Mucosa of rectum (tissue), 2 donors: Measurements from ENCODE around the gene KRT1.

Source experiments
- H3K27ac ChIP-seq, 2 donors: one replicate each; pipeline ENCODE4 v1.7.0; 2013; ENCODE audit warnings: inconsistent platforms in 2 of 2, low read depth in 2 of 2, low read length in 2 of 2
- H3K27me3 ChIP-seq, 2 donors: one replicate each; pipeline ENCODE4 v1.7.0; 2013; ENCODE audit warnings: low read length in 2 of 2; ENCODE audit not compliant: control insufficient read depth in 2 of 2, insufficient read depth in 2 of 2
- H3K36me3 ChIP-seq, 2 donors: one replicate each; pipeline ENCODE4 v1.7.0; 2013; ENCODE audit warnings: low read length in 2 of 2; ENCODE audit not compliant: control insufficient read depth in 2 of 2, insufficient read depth in 2 of 2
- H3K4me1 ChIP-seq, 2 donors: one replicate each; pipeline ENCODE4 v1.7.0; 2013; ENCODE audit warnings: low read length in 2 of 2, mild to moderate bottlenecking in 1 of 2; ENCODE audit not compliant: control insufficient read depth in 2 of 2, insufficient read depth in 2 of 2
- H3K4me3 ChIP-seq, 2 donors: one replicate each; pipeline ENCODE4 v1.7.0; 2013; ENCODE audit warnings: low read length in 2 of 2
- H3K9ac ChIP-seq, 2 donors: one replicate each; pipeline ENCODE4 v1.7.0; 2013; ENCODE audit warnings: low read length in 2 of 2, low read depth in 1 of 2, mild to moderate bottlenecking in 1 of 2
- H3K9me3 ChIP-seq, 2 donors: one replicate each; pipeline ENCODE4 v1.7.0; 2013; ENCODE audit warnings: low read length in 2 of 2; ENCODE audit not compliant: control insufficient read depth in 2 of 2
- donor health status: healthy.
- donor health status: Normal muscosa, but diverticular disease.

Gene KRT1

GRCh38 chr12:52667509-52667908, 12.7 kb downstream of the KRT1 start:
- H3K36me3 ChIP-seq, result no peaks in the 10 kb centered on the region
- no peak overlapping the region for H3K4me3 ChIP-seq
- H3K27ac ChIP-seq, result no peak overlapping the region
- no peaks in the 10 kb centered on the region for H3K4me1 ChIP-seq
- no peak overlapping the region for H3K9ac ChIP-seq
- H3K9me3 ChIP-seq, result no peaks in the 10 kb centered on the region
- H3K27me3 ChIP-seq, result peaks cover 0 to 12% of the 10 kb centered on the region in 2 donors

- Histone ChIP-seq H3K27me3 (peaks cover 0 to 12% of the 10 kb centered on the region in 2 donors), H3K9me3 (no peaks in the 10 kb centered on the region), H3K36me3 (no peaks in the 10 kb centered on the region), H3K4me1 (no peaks in the 10 kb centered on the region), H3K9ac (no peak overlapping the region), H3K4me3 (no peak overlapping the region), H3K27ac (no peak overlapping the region)
Observed at GRCh38 chr12:52666471-52666870, 13.7 kb downstream of the KRT1 start.

GRCh38 chr12:52663420-52663819, 16.8 kb downstream of the KRT1 start:
- no peak overlapping the region for H3K27ac ChIP-seq
- no peaks in the 10 kb centered on the region for H3K36me3 ChIP-seq
- H3K27me3 ChIP-seq, result peaks cover 3 to 10% of the 10 kb centered on the region in 2 donors
- no peak overlapping the region for H3K4me3 ChIP-seq
- H3K4me1 ChIP-seq, result no peaks in the 10 kb centered on the region
- no peak overlapping the region for H3K9ac ChIP-seq
- no peaks in the 10 kb centered on the region for H3K9me3 ChIP-seq

GRCh38 chr12:52662918-52663229, 17.3 kb downstream of the KRT1 start:
- Histone ChIP-seq H3K4me1 (no peaks in the 10 kb centered on the region), H3K27me3 (peaks cover 3 to 10% of the 10 kb centered on the region in 2 donors), H3K9me3 (no peaks in the 10 kb centered on the region), H3K27ac (no peak overlapping the region), H3K4me3 (no peak overlapping the region), H3K9ac (no peak overlapping the region), H3K36me3 (no peaks in the 10 kb centered on the region)

- Histone ChIP-seq H3K4me3 (no peak overlapping the region), H3K36me3 (no peaks in the 10 kb centered on the region), H3K4me1 (no peaks in the 10 kb centered on the region), H3K27me3 (peaks cover 3 to 13% of the 10 kb centered on the region in 2 donors), H3K9ac (no peak overlapping the region), H3K9me3 (no peaks in the 10 kb centered on the region), H3K27ac (no peak overlapping the region)
Observed at GRCh38 chr12:52662093-52662917, 17.9 kb downstream of the KRT1 start.

- H3K9ac ChIP-seq, result no peak overlapping the region
- H3K27ac ChIP-seq, result no peak overlapping the region
- H3K27me3 ChIP-seq, result peaks cover 3 to 15% of the 10 kb centered on the region in 2 donors
- H3K9me3 ChIP-seq, result no peaks in the 10 kb centered on the region
- H3K36me3 ChIP-seq, result no peaks in the 10 kb centered on the region
- H3K4me3 ChIP-seq, result no peak overlapping the region
- no peaks in the 10 kb centered on the region for H3K4me1 ChIP-seq
Observed at GRCh38 chr12:52661668-52662067, 18.5 kb downstream of the KRT1 start.

- H3K27ac ChIP-seq, result no peak overlapping the region
- H3K27me3 ChIP-seq, result peaks cover 3 to 15% of the 10 kb centered on the region in 2 donors
- H3K36me3 ChIP-seq, result no peaks in the 10 kb centered on the region
- no peak overlapping the region for H3K9ac ChIP-seq
- H3K4me1 ChIP-seq, result no peaks in the 10 kb centered on the region
- no peaks in the 10 kb centered on the region for H3K9me3 ChIP-seq
- H3K4me3 ChIP-seq, result no peak overlapping the region
Observed at GRCh38 chr12:52660934-52661499, 19.2 kb downstream of the KRT1 start.

- Histone ChIP-seq H3K4me1 (no peaks in the 10 kb centered on the region), H3K9ac (no peak overlapping the region), H3K4me3 (no peak overlapping the region), H3K27me3 (peaks cover 3 to 11% of the 10 kb centered on the region in 2 donors), H3K9me3 (no peaks in the 10 kb centered on the region), H3K36me3 (no peaks in the 10 kb centered on the region), H3K27ac (no peak overlapping the region)
Observed at GRCh38 chr12:52659951-52660350, 20.3 kb downstream of the KRT1 start.

GRCh38 chr12:52659395-52659794, 20.8 kb downstream of the KRT1 start:
- H3K9me3 ChIP-seq, result no peaks in the 10 kb centered on the region
- no peak overlapping the region for H3K27ac ChIP-seq
- H3K27me3 ChIP-seq, result peaks cover 3 to 11% of the 10 kb centered on the region in 2 donors
- H3K4me1 ChIP-seq, result no peaks in the 10 kb centered on the region
- no peaks in the 10 kb centered on the region for H3K36me3 ChIP-seq
- H3K9ac ChIP-seq, result no peak overlapping the region
- H3K4me3 ChIP-seq, result no peak overlapping the region

- Histone ChIP-seq H3K27me3 (peaks cover 3 to 6% of the 10 kb centered on the region in 2 donors), H3K4me1 (no peaks in the 10 kb centered on the region), H3K36me3 (no peaks in the 10 kb centered on the region), H3K9ac (no peak overlapping the region), H3K27ac (no peak overlapping the region), H3K9me3 (no peaks in the 10 kb centered on the region), H3K4me3 (no peak overlapping the region)
Observed at GRCh38 chr12:52658196-52658595, 22.0 kb downstream of the KRT1 start.
